Spinal cord (tissue), 10 donors: ENCODE measurements around the gene NCKAP1. TPM values are rescaled to one million over a fixed set of nuclear protein-coding genes. Genes with fewer than 3 reads are reported as not detected.

Source experiments
- DNase-seq, 6 donors: peaks; one replicate each; pipeline versions ENCODE4 v3.0.0 to v3.0.0-alpha.2; 2013 to 2015; ENCODE audit warnings: low spot score in 6 of 6, low read depth in 4 of 6
- H3K27ac ChIP-seq: one replicate; pipeline ENCODE4 v1.5.1; 2013; ENCODE audit warnings: low read depth, low read length, control low read depth
- H3K27me3 ChIP-seq: one replicate; pipeline ENCODE4 v1.6.1; 2013; ENCODE audit warnings: low read length; ENCODE audit not compliant: control insufficient read depth, insufficient read depth
- H3K36me3 ChIP-seq: one replicate; pipeline ENCODE4 v1.6.1; 2013; ENCODE audit warnings: low read length; ENCODE audit not compliant: control insufficient read depth, insufficient read depth
- H3K4me1 ChIP-seq: one replicate; pipeline ENCODE4 v1.6.1; 2013; ENCODE audit warnings: low read length; ENCODE audit not compliant: control insufficient read depth, insufficient read depth
- H3K4me3 ChIP-seq: one replicate; pipeline ENCODE4 v1.5.1; 2013; ENCODE audit warnings: low read depth, low read length, control low read depth
- H3K9me3 ChIP-seq: one replicate; pipeline ENCODE4 v1.6.1; 2013; ENCODE audit warnings: low read length; ENCODE audit not compliant: control insufficient read depth, insufficient read depth
- WGBS: methylation state at CpG from one replicate; pipeline ENCODE4 v1.1.5; 2013; ENCODE audit warnings: missing lambda C conversion rate; ENCODE audit not compliant: insufficient coverage; 5-methylcytosine and 5-hydroxymethylcytosine counted together
- long read RNA-seq, 4 donors: transcript quantifications; one replicate each; lab custom pipeline, GENCODE V29; 2026
- polyA plus RNA-seq, 2 donors: library from polyadenylated mRNA; unstranded; fragments of 120-200 nt; gene quantifications; one replicate each; pipeline ENCODE4 v1.2.1, GENCODE V29; 2013; ENCODE audit not compliant: insufficient read length in 2 of 2
- total RNA-seq, 2 donors: library from RNA; depleted of rRNA in 1 of 2; stranded (reverse); fragments of 120-200 nt in 1 of 2; fragments of >200 nt in 1 of 2; gene quantifications; one replicate each; pipeline versions ENCODE4 v1.2.3 to v1.2.4, GENCODE V29; 2013 to 2014
- donor health status: healthy.

The NCKAP1 gene, protein sequence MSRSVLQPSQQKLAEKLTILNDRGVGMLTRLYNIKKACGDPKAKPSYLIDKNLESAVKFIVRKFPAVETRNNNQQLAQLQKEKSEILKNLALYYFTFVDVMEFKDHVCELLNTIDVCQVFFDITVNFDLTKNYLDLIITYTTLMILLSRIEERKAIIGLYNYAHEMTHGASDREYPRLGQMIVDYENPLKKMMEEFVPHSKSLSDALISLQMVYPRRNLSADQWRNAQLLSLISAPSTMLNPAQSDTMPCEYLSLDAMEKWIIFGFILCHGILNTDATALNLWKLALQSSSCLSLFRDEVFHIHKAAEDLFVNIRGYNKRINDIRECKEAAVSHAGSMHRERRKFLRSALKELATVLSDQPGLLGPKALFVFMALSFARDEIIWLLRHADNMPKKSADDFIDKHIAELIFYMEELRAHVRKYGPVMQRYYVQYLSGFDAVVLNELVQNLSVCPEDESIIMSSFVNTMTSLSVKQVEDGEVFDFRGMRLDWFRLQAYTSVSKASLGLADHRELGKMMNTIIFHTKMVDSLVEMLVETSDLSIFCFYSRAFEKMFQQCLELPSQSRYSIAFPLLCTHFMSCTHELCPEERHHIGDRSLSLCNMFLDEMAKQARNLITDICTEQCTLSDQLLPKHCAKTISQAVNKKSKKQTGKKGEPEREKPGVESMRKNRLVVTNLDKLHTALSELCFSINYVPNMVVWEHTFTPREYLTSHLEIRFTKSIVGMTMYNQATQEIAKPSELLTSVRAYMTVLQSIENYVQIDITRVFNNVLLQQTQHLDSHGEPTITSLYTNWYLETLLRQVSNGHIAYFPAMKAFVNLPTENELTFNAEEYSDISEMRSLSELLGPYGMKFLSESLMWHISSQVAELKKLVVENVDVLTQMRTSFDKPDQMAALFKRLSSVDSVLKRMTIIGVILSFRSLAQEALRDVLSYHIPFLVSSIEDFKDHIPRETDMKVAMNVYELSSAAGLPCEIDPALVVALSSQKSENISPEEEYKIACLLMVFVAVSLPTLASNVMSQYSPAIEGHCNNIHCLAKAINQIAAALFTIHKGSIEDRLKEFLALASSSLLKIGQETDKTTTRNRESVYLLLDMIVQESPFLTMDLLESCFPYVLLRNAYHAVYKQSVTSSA
- 100 to 1,000 TPM; 139 to 245 TPM for total RNA-seq
- 100 to 1,000 TPM; 136 to 161 TPM for polyA plus RNA-seq
- long read RNA-seq, donor 1, full-length matches to known transcripts: 10 of 16 reads
- long read RNA-seq, donor 1, partial matches to known transcripts: 0 of 16 reads
- long read RNA-seq, donor 1, other reads (novel, unspliced or antisense): 6 of 16 reads
- long read RNA-seq, donor 2, full-length matches to known transcripts: 2 of 2 reads
- long read RNA-seq, donor 2, partial matches to known transcripts: 0 of 2 reads
- long read RNA-seq, donor 2, other reads (novel, unspliced or antisense): 0 of 2 reads
- long read RNA-seq, donor 3, full-length matches to known transcripts: 9 of 16 reads
- long read RNA-seq, donor 3, partial matches to known transcripts: 7 of 16 reads
- long read RNA-seq, donor 3, other reads (novel, unspliced or antisense): 0 of 16 reads
- long read RNA-seq, donor 4, full-length matches to known transcripts: 6 of 46 reads
- long read RNA-seq, donor 4, partial matches to known transcripts: 40 of 46 reads
- long read RNA-seq, donor 4, other reads (novel, unspliced or antisense): 0 of 46 reads

DNA sequence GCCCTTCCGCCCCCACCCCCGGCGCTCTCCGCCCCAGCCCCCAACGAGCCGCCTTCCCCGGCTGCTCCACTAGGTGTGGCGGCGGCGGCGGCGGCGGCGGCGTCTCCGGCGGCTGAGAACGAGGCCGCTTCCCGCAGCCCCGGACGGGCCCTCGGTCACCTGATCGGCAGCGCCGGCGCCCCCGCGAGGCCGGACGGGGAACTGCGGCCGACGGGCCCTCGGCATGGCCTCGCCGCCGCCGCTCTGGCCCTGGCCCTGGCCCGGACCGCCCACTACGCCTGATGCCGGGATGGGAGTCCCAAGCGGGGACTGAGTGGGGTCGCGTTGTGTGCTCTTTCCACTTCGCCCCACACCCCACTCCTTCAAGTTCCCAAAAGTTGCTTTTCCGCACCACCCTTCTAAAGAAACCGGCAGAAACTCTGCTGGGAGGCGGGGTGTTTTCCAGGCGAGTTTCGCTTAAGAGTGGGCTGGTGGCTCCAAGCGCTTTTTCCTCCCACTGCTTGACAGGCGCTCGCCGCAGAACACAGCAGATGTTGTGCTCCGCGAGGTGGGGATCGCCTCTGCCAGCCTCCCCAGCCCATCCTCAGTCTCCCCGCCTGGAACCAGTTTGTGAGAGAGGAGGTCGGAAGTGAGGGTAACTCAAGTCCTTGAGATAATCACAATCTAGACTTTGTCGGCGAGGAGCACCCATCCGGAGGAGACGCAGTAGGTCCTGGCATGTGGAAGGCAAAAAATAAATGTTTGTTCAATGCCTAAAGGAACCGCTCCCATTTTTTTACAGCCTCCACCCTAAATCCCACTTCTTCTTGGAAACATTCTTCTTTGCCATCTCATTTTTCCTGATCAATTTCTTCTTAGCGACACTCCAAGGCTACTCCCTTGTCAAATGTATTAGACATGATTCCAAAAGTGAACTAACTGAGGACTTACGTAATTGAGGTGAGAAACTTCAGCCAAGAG lies at the start of gene NCKAP1:
Gene NCKAP1, minus strand, starts transcription at position 117 of the 960 bp plus-strand sequence. CDS start 358 bp downstream, outside the sequence.
- no peaks in the 10 kb centered on the region for H3K27me3 ChIP-seq
- DNase-seq: peak; percentile 66 to 96 (median 75)
- H3K27ac ChIP-seq: peak within 1 kb of the TSS; percentile 92
- H3K4me1 ChIP-seq: peaks cover 5% of the 10 kb centered on the region
- no peaks in the 10 kb centered on the region for H3K36me3 ChIP-seq
- no peaks in the 10 kb centered on the region for H3K9me3 ChIP-seq
- 0% methylated on average over 47 of the region's 68 CpGs for WGBS
- H3K4me3 ChIP-seq: peak within 1 kb of the TSS; percentile 72

DNA sequence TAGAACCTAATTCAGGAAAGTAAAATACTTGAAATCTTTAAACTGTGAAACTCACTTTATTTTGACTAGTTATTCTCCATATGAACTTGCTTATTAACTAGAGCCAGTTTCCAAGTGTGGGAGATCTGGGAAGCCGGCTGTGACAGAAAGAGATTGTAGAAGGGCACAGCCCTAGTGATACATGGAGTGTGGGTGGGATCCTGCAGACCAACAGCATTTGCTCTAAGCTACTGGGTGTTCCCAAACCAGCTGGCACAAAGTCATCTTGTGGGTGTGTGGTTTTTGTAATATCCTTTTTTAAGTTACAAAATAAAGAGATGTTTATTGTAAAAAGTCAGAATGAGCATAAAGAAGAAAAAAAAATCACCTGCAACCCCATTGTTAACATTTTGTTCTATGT lies 43.7 kb upstream of the NCKAP1 start:
- WGBS: no CpG with 5 or more reads among the region's 1 CpG

DNA sequence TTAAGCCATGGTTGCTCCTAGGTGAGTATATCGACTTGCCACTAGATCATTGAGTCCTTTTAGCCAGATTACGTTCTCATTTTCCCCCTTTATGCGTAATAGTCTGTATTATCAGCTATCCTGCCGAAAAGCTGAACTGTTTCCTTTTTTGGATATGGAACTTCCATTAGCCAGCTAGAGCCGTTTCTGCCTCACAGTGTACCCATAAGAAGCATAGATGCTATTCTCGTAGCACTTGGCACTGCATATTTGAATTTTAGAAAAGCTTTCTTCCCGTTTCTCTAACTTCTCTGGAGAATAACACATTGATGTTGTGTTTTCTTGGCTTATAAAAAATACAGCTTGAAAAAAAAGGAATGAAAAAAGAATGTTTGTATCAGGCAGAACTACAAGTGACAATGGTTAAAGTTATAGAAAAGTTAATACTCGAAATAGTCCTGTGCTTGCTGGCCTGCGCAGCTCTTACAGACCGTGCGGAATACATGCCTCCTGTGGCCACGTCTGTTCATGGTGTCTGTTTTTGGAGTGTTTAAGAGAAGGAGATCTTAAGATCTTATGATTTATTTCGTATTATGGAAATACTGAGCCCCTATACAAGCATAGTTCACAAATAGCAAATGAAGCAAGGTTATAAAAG lies 41.0 kb upstream of the NCKAP1 start:
- peaks cover 4% of the 10 kb centered on the region for H3K27me3 ChIP-seq
- H3K36me3 ChIP-seq: no peaks in the 10 kb centered on the region
- peak overlapping the region; percentile 89 for H3K4me3 ChIP-seq
- no peaks in the 10 kb centered on the region for H3K9me3 ChIP-seq
- 38% methylated on average over 5 of the region's 13 CpGs for WGBS
- DNase-seq: peak in 1 of 6 donors; percentile 26
- no peaks in the 10 kb centered on the region for H3K4me1 ChIP-seq
- peak overlapping the region; percentile 75 for H3K27ac ChIP-seq

More for the DNA sequence above, 43.7 kb upstream of the NCKAP1 start:
- no peaks in the 10 kb centered on the region for H3K27me3 ChIP-seq
- no peaks in the 10 kb centered on the region for H3K36me3 ChIP-seq
- no peak overlapping the region for H3K4me3 ChIP-seq
- H3K27ac ChIP-seq: no peak overlapping the region
- H3K9me3 ChIP-seq: no peaks in the 10 kb centered on the region
- DNase-seq: no peak
- H3K4me1 ChIP-seq: no peaks in the 10 kb centered on the region

DNA sequence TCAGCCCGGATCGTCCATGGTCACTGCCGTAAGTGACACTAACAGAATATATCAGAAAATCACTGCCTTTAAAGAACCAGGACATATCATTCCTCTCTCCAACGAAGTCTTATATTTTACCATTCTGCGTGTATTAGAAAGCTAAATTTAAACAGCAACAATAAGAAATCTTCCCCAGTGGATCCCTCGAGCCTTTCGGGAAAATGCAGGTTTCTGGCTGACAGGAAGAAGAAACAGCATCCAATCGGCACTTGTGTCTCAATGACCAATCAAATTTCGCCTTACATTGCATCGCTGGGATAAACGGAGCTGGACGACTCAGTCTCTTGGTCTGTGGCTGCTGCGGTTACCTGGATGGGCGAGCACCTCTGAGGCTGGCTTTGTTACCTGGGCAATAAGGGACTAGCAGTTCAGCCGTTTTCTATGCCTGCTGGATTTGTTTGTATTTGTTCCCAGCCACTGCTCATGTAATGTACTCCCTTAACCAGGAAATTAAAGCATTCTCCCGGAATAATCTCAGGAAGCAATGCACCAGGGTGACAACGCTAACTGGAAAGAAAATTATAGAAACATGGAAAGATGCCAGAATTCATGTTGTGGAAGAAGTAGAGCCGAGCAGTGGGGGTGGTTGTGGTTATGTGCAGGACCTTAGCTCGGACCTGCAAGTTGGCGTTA lies 40.3 kb upstream of the NCKAP1 start, which contains the start of gene DUSP19:
Gene DUSP19, plus strand, starts transcription at position 284 of the 675 bp plus-strand sequence. Its CDS starts 187 bp downstream, at position 471.
- Histone ChIP-seq H3K4me3 (peak within 1 kb of the TSS; percentile 89), H3K9me3 (no peaks in the 10 kb centered on the region), H3K36me3 (no peaks in the 10 kb centered on the region), H3K4me1 (no peaks in the 10 kb centered on the region), H3K27me3 (peaks cover 4% of the 10 kb centered on the region), H3K27ac (peak within 1 kb of the TSS; percentile 75)
- 2% methylated on average over 17 of the region's 20 CpGs for WGBS
- DNase-seq: peak; percentile 94 to 99 (median 98)

DNA sequence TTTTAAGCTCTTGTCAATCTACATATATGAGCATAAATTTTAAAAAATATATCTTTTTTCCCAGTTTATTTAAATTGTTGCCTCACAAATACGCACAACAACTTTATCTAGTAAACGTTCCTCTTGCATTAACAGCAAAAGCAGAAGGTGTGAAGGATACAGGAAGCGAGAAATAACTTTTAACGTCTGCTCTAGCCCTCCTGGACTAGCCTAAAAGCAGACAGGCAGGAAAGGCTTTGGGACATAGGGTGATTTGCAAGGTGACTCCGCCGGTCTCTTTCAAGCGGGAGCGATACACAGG lies 39.9 kb upstream of the NCKAP1 start:
- Histone ChIP-seq H3K4me3 (peak overlapping the region; percentile 89), H3K27me3 (peaks cover 4% of the 10 kb centered on the region)

DNA sequence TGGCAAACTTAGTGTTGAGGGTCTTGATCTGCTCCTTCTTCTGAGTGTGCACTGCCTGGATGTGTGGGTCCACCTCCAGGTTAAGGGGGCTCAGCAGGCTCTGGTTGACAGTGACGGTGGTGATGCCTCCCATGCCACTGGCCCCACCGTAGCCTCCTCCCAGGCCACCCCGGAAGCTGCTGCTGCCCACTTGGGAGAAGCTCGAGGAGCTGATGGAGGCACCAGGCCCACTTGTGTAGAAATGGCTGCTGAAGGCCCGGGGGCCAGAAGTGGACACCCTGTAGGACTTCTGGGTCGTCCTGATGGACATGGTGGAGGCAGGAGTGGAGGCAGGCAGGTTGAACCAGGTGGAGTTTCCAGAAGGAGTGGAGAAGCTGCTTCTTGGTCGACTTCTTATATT lies 33.9 kb upstream of the NCKAP1 start:
- 99% methylated on average over 5 of the region's 7 CpGs for WGBS
- no peak for DNase-seq
- no peak overlapping the region for H3K4me3 ChIP-seq
- H3K27me3 ChIP-seq: peaks cover 4% of the 10 kb centered on the region
- no peaks in the 10 kb centered on the region for H3K9me3 ChIP-seq
- H3K36me3 ChIP-seq: no peaks in the 10 kb centered on the region
- H3K27ac ChIP-seq: no peak overlapping the region
- peaks cover 6% of the 10 kb centered on the region for H3K4me1 ChIP-seq

More for the DNA sequence above, 39.9 kb upstream of the NCKAP1 start:
- DNase-seq: no peak
- Histone ChIP-seq H3K9me3 (no peaks in the 10 kb centered on the region), H3K4me1 (no peaks in the 10 kb centered on the region), H3K27ac (peak overlapping the region; percentile 75), H3K36me3 (no peaks in the 10 kb centered on the region)
- 0% methylated on average over 6 of the region's 8 CpGs for whole genome bisulfite sequencing

DNA sequence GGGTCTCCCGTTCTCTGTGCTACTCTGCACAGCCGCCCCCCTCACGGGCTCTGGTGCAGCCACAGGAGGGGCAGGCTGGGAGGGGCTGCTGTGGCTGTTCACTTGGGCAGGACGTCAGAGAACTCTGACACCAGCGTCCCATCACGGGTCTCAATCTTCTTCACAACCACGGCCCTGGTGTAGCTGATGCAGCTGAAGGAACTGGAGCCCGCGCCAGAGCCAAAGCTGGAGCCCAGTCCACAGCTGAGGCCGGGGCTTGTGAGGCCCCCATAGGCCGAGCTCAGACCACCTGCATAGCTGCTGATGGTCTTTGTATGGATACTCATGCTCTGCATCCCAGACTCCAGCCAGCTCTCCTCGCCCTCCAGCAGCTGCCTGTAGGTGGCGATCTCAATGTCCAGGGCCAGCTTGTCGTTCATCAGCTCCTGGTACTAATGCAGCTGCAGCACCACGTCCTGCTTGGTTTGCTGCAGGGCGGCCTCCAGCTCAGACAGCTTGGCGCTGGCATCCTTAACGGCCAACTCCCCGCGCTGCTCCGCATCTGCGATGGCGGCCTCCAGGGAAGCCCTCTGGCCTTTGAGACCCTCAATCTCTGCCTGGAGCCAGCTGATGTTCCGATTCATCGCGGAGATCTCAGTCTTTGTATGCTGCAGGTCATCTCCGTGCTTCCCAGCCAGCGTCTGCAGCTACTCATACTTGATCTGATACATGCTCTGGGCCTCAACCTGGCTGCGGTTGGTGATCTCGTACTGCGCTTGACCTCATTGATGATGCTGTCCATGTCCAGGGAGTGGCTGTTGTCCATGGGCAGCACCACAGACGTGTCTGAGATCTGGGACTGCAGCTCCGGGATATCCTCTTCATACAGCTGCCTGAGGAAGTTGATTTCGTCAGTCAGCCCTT lies 32.9 kb upstream of the NCKAP1 start:
- no peaks in the 10 kb centered on the region for H3K9me3 ChIP-seq
- DNase-seq: no peak
- H3K27me3 ChIP-seq: peaks cover 2% of the 10 kb centered on the region
- H3K27ac ChIP-seq: no peak overlapping the region
- WGBS: 66% methylated on average over 34 of the region's 34 CpGs
- H3K36me3 ChIP-seq: no peaks in the 10 kb centered on the region
- no peak overlapping the region for H3K4me3 ChIP-seq
- peaks cover 6% of the 10 kb centered on the region for H3K4me1 ChIP-seq
